HUDEP-2 (cell line): ENCODE measurements around the gene DCLK2.
A peak's percentile ranks its signal among the peaks of the same experiment; 100 is the strongest.

ENCODE experiments used
- DNase-seq, 76 experiments: peaks; one replicate each; lab custom pipeline; 2025; ENCODE audit not compliant: unreplicated experiment in 76 of 76; lab: John Stamatoyannopoulos, UW

The DCLK2 gene

GRCh38 chr4:150068300-150068960 is 9.8 kb upstream of the DCLK2 start:
- no peak for DNase-seq

GRCh38 chr4:150069353-150069752 is 8.9 kb upstream of the DCLK2 start:
- DNase-seq, result no peak

DNA sequence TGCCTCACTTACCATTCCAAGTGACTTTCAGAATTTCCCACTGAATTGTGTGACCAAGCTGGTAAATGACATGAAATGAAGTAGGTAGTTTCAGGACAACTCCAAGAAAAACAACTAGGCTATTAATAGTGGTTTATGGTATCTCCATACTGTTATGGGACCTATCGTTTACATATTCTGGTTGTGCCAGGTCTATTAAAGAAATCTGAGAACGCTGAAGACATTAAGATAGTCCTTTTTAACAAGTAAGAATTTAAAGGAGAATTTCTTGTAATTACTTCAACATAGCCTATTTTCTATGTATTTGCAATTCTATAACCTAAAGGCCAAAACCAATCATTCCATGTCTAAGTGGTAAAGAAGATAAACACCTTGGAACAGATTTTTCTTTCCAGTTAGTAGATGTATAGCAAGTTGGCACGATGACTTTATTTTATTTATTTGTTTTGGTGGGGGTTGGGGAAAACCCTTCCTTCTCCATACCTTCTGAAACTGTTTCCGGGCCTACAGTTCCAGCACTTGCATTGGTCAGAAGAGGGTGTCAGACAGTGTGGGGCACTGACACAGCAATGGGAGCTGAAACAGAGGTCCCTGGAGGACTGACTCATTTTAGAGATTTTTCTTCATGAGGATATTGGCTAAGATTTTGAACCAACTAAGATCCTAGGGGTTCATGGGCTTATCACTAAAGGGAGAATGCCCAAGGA is 7.6 kb upstream of the DCLK2 start:
- no peak for DNase-seq

- DNase-seq, result no peak
Measured at GRCh38 chr4:150072471-150072870, 5.8 kb upstream of the DCLK2 start.

DNA sequence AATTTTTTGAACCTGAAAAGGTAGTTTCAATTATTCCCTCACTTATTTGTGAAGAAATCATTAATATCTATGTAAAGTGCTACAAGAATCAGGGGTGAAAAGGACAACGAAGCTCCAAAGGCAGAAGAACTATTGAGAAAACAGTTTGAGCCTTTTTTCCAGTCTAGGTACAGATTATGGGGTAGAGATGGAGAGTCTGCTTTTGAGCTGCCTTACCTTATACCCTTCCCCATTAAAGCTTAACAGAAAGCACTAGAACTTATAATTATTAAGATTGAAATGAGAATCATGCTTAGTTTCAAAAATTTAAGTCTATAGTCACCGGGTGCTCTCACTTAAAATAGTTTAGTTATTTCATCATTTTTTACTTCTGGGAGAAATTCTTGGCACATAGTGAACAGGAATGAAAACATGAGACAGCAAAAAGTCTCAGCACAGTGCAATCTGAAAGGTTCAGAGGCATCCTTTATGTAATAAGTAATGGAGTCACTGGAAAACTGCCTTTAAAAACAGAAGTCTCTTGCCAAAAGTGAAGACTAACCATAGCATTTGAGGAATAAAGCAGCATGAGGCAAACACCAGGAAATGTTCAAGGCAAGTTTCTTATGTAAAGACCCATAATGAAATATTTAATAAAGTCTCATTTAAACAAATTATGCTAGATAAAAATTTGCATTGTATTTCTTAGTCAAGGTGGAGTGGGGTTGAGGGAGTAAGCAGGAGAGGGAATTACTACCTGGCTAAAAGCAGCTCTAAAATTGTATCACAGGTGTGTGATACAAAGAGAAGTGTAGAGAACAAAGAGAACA is 5.1 kb upstream of the DCLK2 start:
- DNase-seq, result no peak

DNA sequence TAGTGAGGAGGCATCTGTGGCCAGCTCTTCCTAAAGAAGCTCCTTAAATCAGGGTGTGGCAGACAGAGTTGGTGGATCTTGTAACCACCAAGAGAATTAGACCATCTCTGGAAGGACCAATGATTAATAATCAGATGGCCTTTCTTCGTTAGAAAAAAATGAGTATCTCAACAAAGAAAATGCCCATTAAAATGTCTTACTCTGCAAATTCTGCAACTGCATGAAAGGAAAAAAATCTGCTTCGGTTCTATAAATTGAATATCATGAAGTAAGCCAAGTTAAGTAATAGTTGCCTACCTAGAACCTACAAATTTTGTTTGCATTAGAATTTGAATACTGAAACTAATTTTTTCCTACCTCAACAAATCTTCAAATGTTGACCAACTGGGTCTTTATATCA is 4.2 kb upstream of the DCLK2 start:
- DNase-seq, result no peak

GRCh38 chr4:150078579-150079080 is 385 bp downstream of the DCLK2 start:
- peak in 9 of 76 experiments; percentile 0 to 22 (median 9) for DNase-seq

- DNase-seq, result peak in 4 of 76 experiments; percentile 0 to 3 (median 2)
Measured at GRCh38 chr4:150079081-150079581, 886 bp downstream of the DCLK2 start.

DNA sequence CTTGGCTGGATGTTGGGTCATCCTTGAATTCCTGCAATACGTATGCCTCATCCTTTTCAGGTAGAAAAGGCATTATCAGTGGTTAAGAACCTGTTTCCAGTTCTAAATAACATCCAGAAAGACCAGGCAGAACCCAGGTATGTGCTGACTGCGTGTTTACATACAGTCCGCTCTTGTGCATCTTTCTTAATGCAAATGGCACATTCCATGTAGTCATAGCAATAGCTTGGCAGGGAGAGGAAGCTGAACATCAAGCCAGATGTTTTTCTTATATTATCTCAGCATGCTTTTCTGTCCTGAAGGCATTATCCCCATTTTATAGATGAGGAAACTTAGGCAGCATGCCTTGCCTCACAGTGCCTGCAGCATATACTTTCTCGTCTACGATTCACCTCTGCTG is 2.1 kb downstream of the DCLK2 start:
- no peak for DNase-seq

- DNase-seq, result no peak
Measured at GRCh38 chr4:150080875-150081274, 2.6 kb downstream of the DCLK2 start.

GRCh38 chr4:150082241-150082640 is 4.0 kb downstream of the DCLK2 start:
- DNase-seq, result no peak

DNA sequence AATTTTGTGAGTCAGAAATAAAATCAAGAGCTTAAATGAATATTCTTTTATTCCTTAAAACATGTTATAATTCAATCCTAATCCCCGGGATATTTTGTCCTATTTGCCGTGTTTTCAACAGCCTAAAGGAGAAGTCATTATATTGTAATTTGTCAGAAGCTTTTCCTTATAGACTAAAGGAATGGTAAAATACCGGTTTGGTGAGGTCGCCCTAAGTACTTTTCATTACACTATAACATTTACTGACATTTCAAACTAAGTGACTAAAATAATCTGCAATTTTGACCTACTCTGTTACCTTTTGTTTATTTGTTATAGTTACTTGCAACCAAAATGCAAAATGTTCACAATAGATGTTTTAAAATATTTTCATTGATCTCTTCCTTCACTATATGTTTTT is 8.8 kb downstream of the DCLK2 start:
- no peak for DNase-seq

DNA sequence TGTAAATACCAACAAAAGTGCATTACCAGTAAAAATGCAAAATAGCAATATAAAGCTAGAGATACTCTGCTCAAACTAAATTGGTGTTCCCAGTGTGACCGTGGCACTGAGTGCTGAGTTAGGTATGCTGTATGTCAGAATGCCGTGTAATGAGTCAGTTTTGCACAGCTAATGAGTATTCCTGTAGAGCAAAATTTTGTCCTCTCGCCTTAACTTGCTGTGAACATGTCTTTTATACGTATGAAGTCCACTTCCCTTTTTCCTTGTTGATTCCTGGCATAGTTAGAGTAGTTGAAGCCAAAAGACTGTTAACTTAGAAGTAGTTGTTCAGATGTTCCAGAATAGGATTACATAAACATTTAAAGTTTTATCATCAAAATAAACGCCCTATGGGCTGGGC is 11.5 kb downstream of the DCLK2 start:
- no peak for DNase-seq

- no peak for DNase-seq
Measured at GRCh38 chr4:150090836-150091235, 12.6 kb downstream of the DCLK2 start.

GRCh38 chr4:150094676-150095075 is 16.4 kb downstream of the DCLK2 start:
- DNase-seq, result no peak

- DNase-seq, result no peak
Measured at GRCh38 chr4:150096625-150097024, 18.4 kb downstream of the DCLK2 start.

DNA sequence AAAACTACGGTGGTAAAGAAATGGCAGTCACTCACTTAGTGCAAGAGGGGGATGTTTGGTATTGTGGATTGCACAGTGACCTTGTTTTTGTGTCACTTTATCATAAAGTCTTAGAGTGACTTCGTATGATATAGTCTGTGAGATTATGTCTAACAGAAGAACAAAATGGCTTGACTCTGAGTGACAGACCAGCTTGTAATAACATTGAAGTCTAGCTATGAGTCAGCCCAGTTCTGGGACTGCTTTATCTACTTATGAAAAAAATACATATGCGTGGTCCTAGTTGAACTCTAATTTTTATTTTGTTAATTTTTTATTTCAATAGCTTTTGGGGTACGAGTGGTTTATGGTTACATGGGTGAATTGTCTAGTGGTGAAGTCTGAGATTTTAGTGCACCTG is 20.0 kb downstream of the DCLK2 start:
- DNase-seq, result no peak

DNA sequence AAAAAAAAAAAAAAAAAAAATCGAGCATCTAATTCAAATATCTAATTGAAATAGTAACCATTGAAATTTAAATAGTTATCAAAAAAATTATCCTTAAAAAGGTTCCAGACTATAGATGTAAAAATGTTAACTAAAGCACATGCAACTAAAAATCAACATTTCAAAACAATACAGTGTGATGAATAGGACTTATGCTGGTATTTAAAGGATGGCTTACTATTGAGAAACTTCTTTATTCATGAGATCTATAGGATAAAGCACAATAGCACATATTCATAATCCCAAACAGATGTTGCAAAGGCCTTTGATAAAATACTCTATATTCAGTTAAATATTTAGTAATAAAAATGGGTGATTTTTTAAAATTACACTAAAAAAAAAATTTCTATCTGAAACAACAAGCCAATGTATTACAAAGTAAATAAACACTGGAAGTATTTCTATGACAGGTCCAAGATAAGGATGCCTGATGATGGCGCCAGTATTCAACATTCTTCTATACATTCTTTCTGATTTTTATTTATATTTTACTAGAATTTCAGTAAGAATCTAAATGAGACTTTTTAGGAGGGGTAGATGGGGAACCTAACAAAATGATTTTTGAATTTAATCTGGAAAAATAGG is 26.3 kb downstream of the DCLK2 start:
- DNase-seq, result no peak

DNA sequence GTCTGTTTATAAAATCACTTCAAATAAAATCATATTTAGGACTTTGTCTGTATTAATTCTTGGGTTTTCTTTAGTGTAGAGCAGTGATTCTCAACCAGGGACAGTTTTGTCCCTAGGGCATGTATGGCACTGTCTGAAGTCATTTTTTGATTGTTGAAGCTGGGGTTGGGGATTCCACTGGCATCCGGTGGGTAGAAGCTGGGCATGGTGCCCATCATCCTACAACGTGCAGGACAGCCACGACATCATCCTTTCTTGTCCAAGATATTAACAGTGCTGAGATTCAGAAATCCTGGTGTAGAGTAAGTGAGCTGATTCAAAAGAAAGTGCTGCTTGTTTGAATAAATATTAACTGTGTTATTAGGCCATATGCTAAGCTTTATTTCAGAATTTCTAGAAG is 28.6 kb downstream of the DCLK2 start:
- no peak for DNase-seq

DNA sequence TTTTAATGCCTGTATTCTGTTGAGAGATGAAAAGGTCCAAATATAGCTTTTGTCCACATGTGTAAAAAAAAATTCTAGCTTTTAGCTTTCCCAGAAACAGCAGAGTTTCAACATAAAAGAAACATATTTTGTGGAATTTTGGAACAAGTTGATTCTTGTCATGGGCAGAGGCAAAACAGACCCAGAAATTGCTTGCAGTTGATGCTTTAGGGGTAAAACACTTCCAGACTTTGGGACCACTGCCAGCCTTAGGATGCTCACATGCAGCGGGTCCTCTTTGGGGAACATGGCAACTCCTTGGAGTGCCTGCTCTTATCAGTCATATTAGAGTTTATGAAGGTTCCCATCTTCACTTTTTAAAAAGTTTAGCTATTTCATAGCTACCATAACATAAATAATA is 30.4 kb downstream of the DCLK2 start:
- DNase-seq, result no peak

GRCh38 chr4:150114641-150115040 is 36.4 kb downstream of the DCLK2 start:
- no peak for DNase-seq
